GM12891 (cell line): ENCODE measurements around the gene VPS13D.

Experiments used
- DNase-seq: peaks from one replicate; pipeline ENCODE4 v3.0.0; 2011; ENCODE audit warnings: low spot score; ENCODE audit not compliant: insufficient read length
- FAIRE-seq: peaks from 2 replicates; lab custom pipeline; 2011; peaks lifted over from hg19 to GRCh38; lab: Jason Lieb, UNC
- PAX5 ChIP-seq: IDR thresholded peaks from 2 replicates; pipeline ENCODE4 v1.6.1; 2011; ENCODE audit warnings: low read length, moderate library complexity, mild to moderate bottlenecking; ENCODE audit not compliant: insufficient read depth, severe bottlenecking
- POLR2A ChIP-seq: IDR thresholded peaks from 2 replicates; pipeline ENCODE4 v1.6.1; 2011; ENCODE audit warnings: low read depth, low read length, control low read depth
- POLR2AphosphoS5 ChIP-seq: IDR thresholded peaks from 2 replicates; pipeline ENCODE4 v1.6.1; 2011; ENCODE audit warnings: low read depth, low read length, control low read depth
- POU2F2 ChIP-seq: IDR thresholded peaks from 2 replicates; pipeline ENCODE4 v1.6.1; 2011; ENCODE audit warnings: low read depth, mild to moderate bottlenecking, control low read depth, low read length, moderate library complexity
- SPI1 ChIP-seq: IDR thresholded peaks from 2 replicates; pipeline ENCODE4 v1.6.1; 2011; ENCODE audit warnings: low read depth, low read length, control low read depth
- TAF1 ChIP-seq: IDR thresholded peaks from 2 replicates; pipeline ENCODE4 v1.6.1; 2011; ENCODE audit warnings: low read depth, low read length, control low read depth

Gene VPS13D

GRCh38 chr1:12561121-12561520 is 331.3 kb downstream of the VPS13D start:
- FAIRE-seq (no peak), DNase-seq (no peak)
- TF ChIP-seq POU2F2 (no peak), POLR2A (no peak), POLR2AphosphoS5 (no peak), SPI1 (no peak), PAX5 (no peak), TAF1 (no peak)
